ENCODE measurements around the gene PPIB. TPM values are rescaled to one million over a fixed set of nuclear protein-coding genes. Genes with fewer than 3 reads are reported as not detected.

PPIB gene
- total and polyA plus RNA-seq, 4 donors = 379 to 768 (median 632) TPM

GRCh38 chr15:64180235-64180824 lies 17.5 kb upstream of the PPIB start:
- no peaks in the 10 kb centered on the region for H3K9me3 ChIP-seq (ENCODE audit: control insufficient read depth in 4 of 4, low read length in 3 of 4)
- no peak overlapping the region for H3K27ac ChIP-seq (ENCODE audit: low read depth in 1 of 2, low read length in 2 of 2)
- no peak overlapping the region for H3K9ac ChIP-seq (ENCODE audit: low read depth in 1 of 2, low read length in 2 of 2)
- TF ChIP-seq, protein P1, sequence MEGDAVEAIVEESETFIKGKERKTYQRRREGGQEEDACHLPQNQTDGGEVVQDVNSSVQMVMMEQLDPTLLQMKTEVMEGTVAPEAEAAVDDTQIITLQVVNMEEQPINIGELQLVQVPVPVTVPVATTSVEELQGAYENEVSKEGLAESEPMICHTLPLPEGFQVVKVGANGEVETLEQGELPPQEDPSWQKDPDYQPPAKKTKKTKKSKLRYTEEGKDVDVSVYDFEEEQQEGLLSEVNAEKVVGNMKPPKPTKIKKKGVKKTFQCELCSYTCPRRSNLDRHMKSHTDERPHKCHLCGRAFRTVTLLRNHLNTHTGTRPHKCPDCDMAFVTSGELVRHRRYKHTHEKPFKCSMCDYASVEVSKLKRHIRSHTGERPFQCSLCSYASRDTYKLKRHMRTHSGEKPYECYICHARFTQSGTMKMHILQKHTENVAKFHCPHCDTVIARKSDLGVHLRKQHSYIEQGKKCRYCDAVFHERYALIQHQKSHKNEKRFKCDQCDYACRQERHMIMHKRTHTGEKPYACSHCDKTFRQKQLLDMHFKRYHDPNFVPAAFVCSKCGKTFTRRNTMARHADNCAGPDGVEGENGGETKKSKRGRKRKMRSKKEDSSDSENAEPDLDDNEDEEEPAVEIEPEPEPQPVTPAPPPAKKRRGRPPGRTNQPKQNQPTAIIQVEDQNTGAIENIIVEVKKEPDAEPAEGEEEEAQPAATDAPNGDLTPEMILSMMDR (IDR thresholded peaks at IDR 0.05; ENCODE audit: low read depth, low read length, missing input control) = no peak
- TF ChIP-seq, protein P2, sequence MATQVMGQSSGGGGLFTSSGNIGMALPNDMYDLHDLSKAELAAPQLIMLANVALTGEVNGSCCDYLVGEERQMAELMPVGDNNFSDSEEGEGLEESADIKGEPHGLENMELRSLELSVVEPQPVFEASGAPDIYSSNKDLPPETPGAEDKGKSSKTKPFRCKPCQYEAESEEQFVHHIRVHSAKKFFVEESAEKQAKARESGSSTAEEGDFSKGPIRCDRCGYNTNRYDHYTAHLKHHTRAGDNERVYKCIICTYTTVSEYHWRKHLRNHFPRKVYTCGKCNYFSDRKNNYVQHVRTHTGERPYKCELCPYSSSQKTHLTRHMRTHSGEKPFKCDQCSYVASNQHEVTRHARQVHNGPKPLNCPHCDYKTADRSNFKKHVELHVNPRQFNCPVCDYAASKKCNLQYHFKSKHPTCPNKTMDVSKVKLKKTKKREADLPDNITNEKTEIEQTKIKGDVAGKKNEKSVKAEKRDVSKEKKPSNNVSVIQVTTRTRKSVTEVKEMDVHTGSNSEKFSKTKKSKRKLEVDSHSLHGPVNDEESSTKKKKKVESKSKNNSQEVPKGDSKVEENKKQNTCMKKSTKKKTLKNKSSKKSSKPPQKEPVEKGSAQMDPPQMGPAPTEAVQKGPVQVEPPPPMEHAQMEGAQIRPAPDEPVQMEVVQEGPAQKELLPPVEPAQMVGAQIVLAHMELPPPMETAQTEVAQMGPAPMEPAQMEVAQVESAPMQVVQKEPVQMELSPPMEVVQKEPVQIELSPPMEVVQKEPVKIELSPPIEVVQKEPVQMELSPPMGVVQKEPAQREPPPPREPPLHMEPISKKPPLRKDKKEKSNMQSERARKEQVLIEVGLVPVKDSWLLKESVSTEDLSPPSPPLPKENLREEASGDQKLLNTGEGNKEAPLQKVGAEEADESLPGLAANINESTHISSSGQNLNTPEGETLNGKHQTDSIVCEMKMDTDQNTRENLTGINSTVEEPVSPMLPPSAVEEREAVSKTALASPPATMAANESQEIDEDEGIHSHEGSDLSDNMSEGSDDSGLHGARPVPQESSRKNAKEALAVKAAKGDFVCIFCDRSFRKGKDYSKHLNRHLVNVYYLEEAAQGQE (IDR thresholded peaks at IDR 0.05) = no peak
- no peak for TF ChIP-seq YY1 (IDR thresholded peaks at IDR 0.05)
- TF ChIP-seq, protein P3, sequence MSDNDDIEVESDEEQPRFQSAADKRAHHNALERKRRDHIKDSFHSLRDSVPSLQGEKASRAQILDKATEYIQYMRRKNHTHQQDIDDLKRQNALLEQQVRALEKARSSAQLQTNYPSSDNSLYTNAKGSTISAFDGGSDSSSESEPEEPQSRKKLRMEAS (IDR thresholded peaks at IDR 0.05) = no peak
- TF ChIP-seq RAD21 (IDR thresholded peaks at IDR 0.05) = no peak
- no peak for TF ChIP-seq EGR1 (IDR thresholded peaks at IDR 0.05; ENCODE audit: low read depth in 2 of 2)
- TF ChIP-seq RXRA (IDR thresholded peaks at IDR 0.05) = no peak
- TF ChIP-seq HNF4A (conservative IDR thresholded peaks at IDR 0.05) = no peak
- no peak for TF ChIP-seq NR2F2 (IDR thresholded peaks at IDR 0.05)
- no peak for TF ChIP-seq FOXA2 (IDR thresholded peaks at IDR 0.05)
- TF ChIP-seq HNF4G (IDR thresholded peaks at IDR 0.05) = no peak
- TF ChIP-seq GABPA (IDR thresholded peaks at IDR 0.05 in 1 of 2, conservative IDR thresholded peaks at IDR 0.05 in 1 of 2) = no peak
- TF ChIP-seq SP1 (IDR thresholded peaks at IDR 0.05) = no peak
- no peak for DNase-seq (ENCODE audit: low spot score)
- no peaks in the 10 kb centered on the region for H3K4me1 ChIP-seq (ENCODE audit: control insufficient read depth in 4 of 4, insufficient read depth in 4 of 4, low read length in 3 of 4)
- WGBS = 81% methylated on average over 8 of the region's 8 CpGs
- H3K4me3 ChIP-seq (ENCODE audit: low read depth in 1 of 3, low read length in 3 of 3) = no peak overlapping the region
- peaks cover 0 to 14% (median 4%) of the 10 kb centered on the region in 4 donors for H3K36me3 ChIP-seq (ENCODE audit: control insufficient read depth in 4 of 4, insufficient read depth in 3 of 4, low read depth in 1 of 4, low read length in 3 of 4)
- no peaks in the 10 kb centered on the region for H3K27me3 ChIP-seq (ENCODE audit: control insufficient read depth in 4 of 4, insufficient read depth in 4 of 4, low read length in 3 of 4)

DNA sequence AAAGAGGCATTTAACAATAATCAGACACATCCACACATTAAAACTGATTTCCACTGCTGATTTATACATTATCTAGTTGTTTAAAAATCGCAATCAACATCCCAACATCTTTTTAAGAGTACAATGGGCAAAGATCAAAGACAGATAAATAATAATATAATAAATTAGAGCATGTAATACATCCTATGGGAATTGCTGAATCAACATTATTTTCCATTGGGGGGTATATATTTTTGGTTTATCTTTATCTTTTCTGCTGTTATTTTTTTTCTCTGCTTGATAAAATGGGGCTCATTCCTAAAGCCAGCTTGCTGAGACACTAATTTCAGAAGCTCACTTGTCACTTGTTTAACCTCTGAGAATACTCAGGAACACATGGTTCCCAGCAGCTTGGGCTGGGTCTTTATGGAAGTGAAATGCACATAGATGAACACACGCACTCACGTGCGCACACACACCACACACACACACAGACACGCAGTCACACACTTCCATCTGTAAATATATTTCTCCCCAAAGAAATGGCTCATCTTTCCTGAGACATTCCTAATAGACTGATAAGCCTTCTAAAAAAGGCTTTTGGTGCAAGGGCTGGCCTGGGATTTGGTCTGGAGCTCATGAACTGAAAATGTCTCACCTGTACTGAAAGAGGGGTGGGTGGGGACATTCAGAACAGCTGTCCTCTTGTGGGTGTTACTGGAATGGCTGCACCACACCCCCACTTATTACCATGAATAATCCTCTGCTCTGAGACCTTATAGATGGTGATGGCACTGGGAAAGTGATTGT lies 3.5 kb upstream of the PPIB start:
- 96% methylated on average over 5 of the region's 5 CpGs for WGBS
- peaks cover 0 to 25% (median 14%) of the 10 kb centered on the region in 4 donors for H3K4me1 ChIP-seq (ENCODE audit: control insufficient read depth in 4 of 4, insufficient read depth in 4 of 4, low read length in 3 of 4)
- no peaks in the 10 kb centered on the region for H3K9me3 ChIP-seq (ENCODE audit: control insufficient read depth in 4 of 4, low read length in 3 of 4)
- H3K27me3 ChIP-seq (ENCODE audit: control insufficient read depth in 4 of 4, insufficient read depth in 4 of 4, low read length in 3 of 4) = no peaks in the 10 kb centered on the region
- no peak overlapping the region for H3K9ac ChIP-seq (ENCODE audit: low read depth in 1 of 2, low read length in 2 of 2)
- DNase-seq (ENCODE audit: low spot score) = no peak
- H3K27ac ChIP-seq (ENCODE audit: low read depth in 1 of 2, low read length in 2 of 2) = no peak overlapping the region
- peaks cover 0 to 3% (median 0%) of the 10 kb centered on the region in 4 donors for H3K36me3 ChIP-seq (ENCODE audit: control insufficient read depth in 4 of 4, insufficient read depth in 3 of 4, low read depth in 1 of 4, low read length in 3 of 4)
- no peak overlapping the region for H3K4me3 ChIP-seq (ENCODE audit: low read depth in 1 of 3, low read length in 3 of 3)
- TF ChIP-seq FOXA1 (IDR thresholded peaks at IDR 0.05) (no peak), JUND (IDR thresholded peaks at IDR 0.05) (no peak), NR2F2 (IDR thresholded peaks at IDR 0.05) (no peak), HNF4A (conservative IDR thresholded peaks at IDR 0.05) (no peak), YY1 (IDR thresholded peaks at IDR 0.05) (no peak), GABPA (IDR thresholded peaks at IDR 0.05 in 1 of 2, conservative IDR thresholded peaks at IDR 0.05 in 1 of 2) (no peak), SP1 (IDR thresholded peaks at IDR 0.05) (no peak), TAF1 (conservative IDR thresholded peaks at IDR 0.05) (no peak), FOXA2 (IDR thresholded peaks at IDR 0.05) (no peak), EGR1 (IDR thresholded peaks at IDR 0.05; ENCODE audit: low read depth in 2 of 2) (no peak), RAD21 (IDR thresholded peaks at IDR 0.05) (no peak), ATF3 (IDR thresholded peaks at IDR 0.05) (no peak)
- TF ChIP-seq, protein P2 (IDR thresholded peaks at IDR 0.05) = no peak
- TF ChIP-seq, protein P4, sequence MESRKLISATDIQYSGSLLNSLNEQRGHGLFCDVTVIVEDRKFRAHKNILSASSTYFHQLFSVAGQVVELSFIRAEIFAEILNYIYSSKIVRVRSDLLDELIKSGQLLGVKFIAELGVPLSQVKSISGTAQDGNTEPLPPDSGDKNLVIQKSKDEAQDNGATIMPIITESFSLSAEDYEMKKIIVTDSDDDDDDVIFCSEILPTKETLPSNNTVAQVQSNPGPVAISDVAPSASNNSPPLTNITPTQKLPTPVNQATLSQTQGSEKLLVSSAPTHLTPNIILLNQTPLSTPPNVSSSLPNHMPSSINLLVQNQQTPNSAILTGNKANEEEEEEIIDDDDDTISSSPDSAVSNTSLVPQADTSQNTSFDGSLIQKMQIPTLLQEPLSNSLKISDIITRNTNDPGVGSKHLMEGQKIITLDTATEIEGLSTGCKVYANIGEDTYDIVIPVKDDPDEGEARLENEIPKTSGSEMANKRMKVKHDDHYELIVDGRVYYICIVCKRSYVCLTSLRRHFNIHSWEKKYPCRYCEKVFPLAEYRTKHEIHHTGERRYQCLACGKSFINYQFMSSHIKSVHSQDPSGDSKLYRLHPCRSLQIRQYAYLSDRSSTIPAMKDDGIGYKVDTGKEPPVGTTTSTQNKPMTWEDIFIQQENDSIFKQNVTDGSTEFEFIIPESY (IDR thresholded peaks at IDR 0.05) = no peak
- TF ChIP-seq, protein P3 (IDR thresholded peaks at IDR 0.05) = no peak
